Liver (tissue), 9 donors: ENCODE data around the gene GRIN1. TPM values are rescaled to one million over a fixed set of nuclear protein-coding genes. Genes with fewer than 3 reads are reported as not detected.

Experiments used
- DNase-seq: peaks from one replicate; pipeline ENCODE4 v3.0.0-alpha.2; 2017; ENCODE audit warnings: low spot score
- H3K27ac ChIP-seq, 2 donors: one replicate each; pipeline ENCODE4 v1.7.0; 2013; ENCODE audit warnings: inconsistent platforms in 2 of 2, low read length in 2 of 2, control low read depth in 1 of 2, low read depth in 1 of 2, mild to moderate bottlenecking in 1 of 2
- H3K27me3 ChIP-seq, 4 donors: one replicate each; pipeline versions ENCODE4 v1.6.1 to v1.7.0; 2013; ENCODE audit warnings: low read length in 3 of 4, inconsistent platforms in 1 of 4, mild to moderate bottlenecking in 1 of 4, moderate library complexity in 1 of 4; ENCODE audit not compliant: control insufficient read depth in 4 of 4, insufficient read depth in 4 of 4
- H3K36me3 ChIP-seq, 4 donors: one replicate each; pipeline versions ENCODE4 v1.6.1 to v1.7.0; 2013; ENCODE audit warnings: low read length in 3 of 4, mild to moderate bottlenecking in 3 of 4, low read depth in 1 of 4, moderate library complexity in 1 of 4; ENCODE audit not compliant: control insufficient read depth in 4 of 4, insufficient read depth in 3 of 4
- H3K4me1 ChIP-seq, 4 donors: one replicate each; pipeline versions ENCODE4 v1.6.1 to v1.7.0; 2013; ENCODE audit warnings: low read length in 3 of 4, mild to moderate bottlenecking in 3 of 4, moderate library complexity in 1 of 4; ENCODE audit not compliant: control insufficient read depth in 4 of 4, insufficient read depth in 4 of 4
- H3K4me3 ChIP-seq, 3 donors: one replicate each; pipeline versions ENCODE4 v1.6.1 to v1.7.0; 2013; ENCODE audit warnings: low read length in 3 of 3, control low read depth in 1 of 3, low read depth in 1 of 3, mild to moderate bottlenecking in 1 of 3
- H3K9ac ChIP-seq, 2 donors: one replicate each; pipeline ENCODE4 v1.7.0; 2013; ENCODE audit warnings: low read length in 2 of 2, mild to moderate bottlenecking in 2 of 2, moderate library complexity in 2 of 2, control low read depth in 1 of 2, low read depth in 1 of 2
- H3K9me3 ChIP-seq, 4 donors: one replicate each; pipeline versions ENCODE4 v1.6.1 to v1.7.0; 2013; ENCODE audit warnings: low read length in 3 of 4; ENCODE audit not compliant: control insufficient read depth in 4 of 4
- ATF3 ChIP-seq: IDR thresholded peaks from 2 replicates; pipeline ENCODE4 v1.6.1; 2016; ENCODE audit warnings: antibody characterized with exemption
- CTCF ChIP-seq: fragments of 150-350 bp; IDR thresholded peaks from 2 replicates; pipeline ENCODE4 v1.5.1; 2017; ENCODE audit warnings: improper control_type of control experiment, low read depth, low read length; ENCODE audit not compliant: missing input control
- EGR1 ChIP-seq, 2 donors: IDR thresholded peaks; 2 replicates each; pipeline ENCODE4 v1.6.1; 2016 to 2018; ENCODE audit warnings: antibody characterized with exemption in 2 of 2, low read depth in 2 of 2
- FOXA1 ChIP-seq: IDR thresholded peaks from 2 replicates; pipeline ENCODE4 v1.6.1; 2016; ENCODE audit warnings: antibody characterized with exemption
- FOXA2 ChIP-seq: IDR thresholded peaks from 2 replicates; pipeline ENCODE4 v1.6.1; 2016; ENCODE audit warnings: antibody characterized with exemption
- GABPA ChIP-seq, 2 donors: IDR thresholded peaks in 1 of 2; conservative IDR thresholded peaks in 1 of 2; 2 replicates each; pipeline ENCODE4 v1.6.1; 2016; ENCODE audit warnings: antibody characterized with exemption in 2 of 2, mild to moderate bottlenecking in 1 of 2, moderate library complexity in 1 of 2
- HNF4A ChIP-seq, 2 donors: conservative IDR thresholded peaks; 2 replicates each; pipeline ENCODE4 v1.6.1; 2016; ENCODE audit warnings: antibody characterized with exemption in 2 of 2, mild to moderate bottlenecking in 2 of 2
- HNF4G ChIP-seq: IDR thresholded peaks from 2 replicates; pipeline ENCODE4 v1.6.1; 2016; ENCODE audit warnings: antibody characterized with exemption
- JUND ChIP-seq, 2 donors: IDR thresholded peaks; 2 replicates each; pipeline ENCODE4 v1.6.1; 2016; ENCODE audit warnings: antibody characterized with exemption in 2 of 2
- NR2F2 ChIP-seq: IDR thresholded peaks from 2 replicates; pipeline ENCODE4 v1.6.1; 2016; ENCODE audit warnings: antibody characterized with exemption
- RAD21 ChIP-seq, 2 donors: IDR thresholded peaks; 2 replicates each; pipeline ENCODE4 v1.6.1; 2016; ENCODE audit warnings: antibody characterized with exemption in 2 of 2, mild to moderate bottlenecking in 2 of 2
- RXRA ChIP-seq, 2 donors: IDR thresholded peaks; 2 replicates each; pipeline ENCODE4 v1.6.1; 2017 to 2018; ENCODE audit warnings: antibody characterized with exemption in 2 of 2, mild to moderate bottlenecking in 1 of 2
- SP1 ChIP-seq: IDR thresholded peaks from 2 replicates; pipeline ENCODE4 v1.6.1; 2018; ENCODE audit warnings: antibody characterized with exemption, mild to moderate bottlenecking
- TAF1 ChIP-seq: conservative IDR thresholded peaks from 2 replicates; pipeline ENCODE4 v1.6.1; 2016; ENCODE audit warnings: antibody characterized with exemption, mild to moderate bottlenecking
- YY1 ChIP-seq: IDR thresholded peaks from 2 replicates; pipeline ENCODE4 v1.6.1; 2016; ENCODE audit warnings: antibody characterized with exemption, mild to moderate bottlenecking
- WGBS: extraction: QIAGEN DNeasy Blood & Tissue Kit; methylation state at CpG from one replicate; pipeline ENCODE4 v1.1.7; 2013; 5-methylcytosine and 5-hydroxymethylcytosine counted together
- polyA plus RNA-seq, 2 donors: library from polyadenylated mRNA; stranded (reverse) in 1 of 2; unstranded in 1 of 2; fragments of 200-250 nt in 1 of 2; fragments of >200 nt in 1 of 2; fragmentation: Nextera tagmentation in 1 of 2; extraction: Ambion mirVana in 1 of 2; gene quantifications; one replicate each; pipeline versions ENCODE4 v1.2.1 to v1.2.3, GENCODE V29; 2013 to 2015
- total RNA-seq, 2 donors: library from RNA; depleted of rRNA; stranded (reverse); fragments of >200 nt; gene quantifications; one replicate each; pipeline ENCODE4 v1.2.3, GENCODE V29; 2014
- TF ChIP-seq, protein P1 (sequence below): IDR thresholded peaks from 2 replicates; pipeline ENCODE4 v1.6.1; 2016; ENCODE audit warnings: antibody characterized with exemption, mild to moderate bottlenecking
- TF ChIP-seq, protein P2 (sequence below): IDR thresholded peaks from 2 replicates; pipeline ENCODE4 v1.6.1; 2016; ENCODE audit warnings: antibody characterized with exemption
- TF ChIP-seq, protein P3 (sequence below): IDR thresholded peaks from 2 replicates; pipeline ENCODE4 v1.6.1; 2016; ENCODE audit warnings: antibody characterized with exemption
- donor health status: healthy.
- donor health status: healthy.
- donor health status: healthy.
- donor health status: healthy.
- donor health status: healthy.

GRIN1 gene
- total and polyA plus RNA-seq, 4 donors = 0.05 TPM; not detected in 3

- TF ChIP-seq, protein P1, sequence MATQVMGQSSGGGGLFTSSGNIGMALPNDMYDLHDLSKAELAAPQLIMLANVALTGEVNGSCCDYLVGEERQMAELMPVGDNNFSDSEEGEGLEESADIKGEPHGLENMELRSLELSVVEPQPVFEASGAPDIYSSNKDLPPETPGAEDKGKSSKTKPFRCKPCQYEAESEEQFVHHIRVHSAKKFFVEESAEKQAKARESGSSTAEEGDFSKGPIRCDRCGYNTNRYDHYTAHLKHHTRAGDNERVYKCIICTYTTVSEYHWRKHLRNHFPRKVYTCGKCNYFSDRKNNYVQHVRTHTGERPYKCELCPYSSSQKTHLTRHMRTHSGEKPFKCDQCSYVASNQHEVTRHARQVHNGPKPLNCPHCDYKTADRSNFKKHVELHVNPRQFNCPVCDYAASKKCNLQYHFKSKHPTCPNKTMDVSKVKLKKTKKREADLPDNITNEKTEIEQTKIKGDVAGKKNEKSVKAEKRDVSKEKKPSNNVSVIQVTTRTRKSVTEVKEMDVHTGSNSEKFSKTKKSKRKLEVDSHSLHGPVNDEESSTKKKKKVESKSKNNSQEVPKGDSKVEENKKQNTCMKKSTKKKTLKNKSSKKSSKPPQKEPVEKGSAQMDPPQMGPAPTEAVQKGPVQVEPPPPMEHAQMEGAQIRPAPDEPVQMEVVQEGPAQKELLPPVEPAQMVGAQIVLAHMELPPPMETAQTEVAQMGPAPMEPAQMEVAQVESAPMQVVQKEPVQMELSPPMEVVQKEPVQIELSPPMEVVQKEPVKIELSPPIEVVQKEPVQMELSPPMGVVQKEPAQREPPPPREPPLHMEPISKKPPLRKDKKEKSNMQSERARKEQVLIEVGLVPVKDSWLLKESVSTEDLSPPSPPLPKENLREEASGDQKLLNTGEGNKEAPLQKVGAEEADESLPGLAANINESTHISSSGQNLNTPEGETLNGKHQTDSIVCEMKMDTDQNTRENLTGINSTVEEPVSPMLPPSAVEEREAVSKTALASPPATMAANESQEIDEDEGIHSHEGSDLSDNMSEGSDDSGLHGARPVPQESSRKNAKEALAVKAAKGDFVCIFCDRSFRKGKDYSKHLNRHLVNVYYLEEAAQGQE = no peak
- TF ChIP-seq NR2F2 (no peak), ATF3 (no peak), JUND (IDR thresholded peaks at IDR 0.05) (no peak), CTCF (no peak), HNF4G (no peak), GABPA (IDR thresholded peaks at IDR 0.05 in 1 of 2, conservative IDR thresholded peaks at IDR 0.05 in 1 of 2) (no peak)
Observed at GRCh38 chr9:137152844-137153405, 14.0 kb downstream of the GRIN1 start (continued).

DNA sequence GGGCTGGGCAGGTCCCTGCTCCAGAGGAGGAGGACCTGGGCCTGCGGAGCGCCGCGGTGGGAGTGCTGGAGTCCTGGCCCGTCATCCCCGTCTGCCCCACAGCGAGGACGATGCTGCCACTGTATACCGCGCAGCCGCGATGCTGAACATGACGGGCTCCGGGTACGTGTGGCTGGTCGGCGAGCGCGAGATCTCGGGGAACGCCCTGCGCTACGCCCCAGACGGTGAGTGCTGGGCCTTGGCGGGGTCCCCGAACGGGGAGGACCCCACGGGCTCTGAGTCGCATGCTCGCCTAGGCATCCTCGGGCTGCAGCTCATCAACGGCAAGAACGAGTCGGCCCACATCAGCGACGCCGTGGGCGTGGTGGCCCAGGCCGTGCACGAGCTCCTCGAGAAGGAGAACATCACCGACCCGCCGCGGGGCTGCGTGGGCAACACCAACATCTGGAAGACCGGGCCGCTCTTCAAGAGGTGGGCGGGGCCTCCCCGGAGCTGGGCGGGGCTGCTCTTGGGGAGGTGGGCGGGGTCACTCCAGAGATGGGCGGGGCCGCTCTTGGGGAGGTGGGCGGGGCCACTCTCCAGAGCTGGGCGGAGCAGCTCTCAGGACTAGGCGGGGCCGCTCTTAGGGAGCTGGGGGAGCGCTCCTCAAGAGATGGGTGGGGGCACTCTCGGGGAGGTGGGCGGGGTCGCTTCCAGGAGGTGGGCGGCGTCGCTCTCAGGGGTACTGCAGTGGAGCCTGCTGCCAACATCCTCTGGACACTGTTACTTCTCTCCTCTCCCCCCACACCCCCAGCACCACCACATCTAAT lies 17.8 kb downstream of the GRIN1 start:
- no peak overlapping the region for H3K4me3 ChIP-seq
- peaks cover 0 to 9% (median 6%) of the 10 kb centered on the region in 4 donors for H3K27me3 ChIP-seq
- H3K27ac ChIP-seq = no peak overlapping the region
- no peaks in the 10 kb centered on the region for H3K36me3 ChIP-seq
- TF ChIP-seq EGR1 (IDR thresholded peaks at IDR 0.05; ENCODE audit: low read depth in 2 of 2) (no peak), HNF4A (conservative IDR thresholded peaks at IDR 0.05) (no peak), GABPA (IDR thresholded peaks at IDR 0.05 in 1 of 2, conservative IDR thresholded peaks at IDR 0.05 in 1 of 2) (no peak), JUND (IDR thresholded peaks at IDR 0.05) (no peak), NR2F2 (no peak), FOXA1 (no peak), YY1 (no peak), TAF1 (no peak), SP1 (no peak), CTCF (no peak), FOXA2 (no peak), HNF4G (no peak), RXRA (IDR thresholded peaks at IDR 0.05) (no peak), RAD21 (IDR thresholded peaks at IDR 0.05) (no peak), ATF3 (no peak)
- TF ChIP-seq, protein P1 = no peak
- TF ChIP-seq, protein P2, sequence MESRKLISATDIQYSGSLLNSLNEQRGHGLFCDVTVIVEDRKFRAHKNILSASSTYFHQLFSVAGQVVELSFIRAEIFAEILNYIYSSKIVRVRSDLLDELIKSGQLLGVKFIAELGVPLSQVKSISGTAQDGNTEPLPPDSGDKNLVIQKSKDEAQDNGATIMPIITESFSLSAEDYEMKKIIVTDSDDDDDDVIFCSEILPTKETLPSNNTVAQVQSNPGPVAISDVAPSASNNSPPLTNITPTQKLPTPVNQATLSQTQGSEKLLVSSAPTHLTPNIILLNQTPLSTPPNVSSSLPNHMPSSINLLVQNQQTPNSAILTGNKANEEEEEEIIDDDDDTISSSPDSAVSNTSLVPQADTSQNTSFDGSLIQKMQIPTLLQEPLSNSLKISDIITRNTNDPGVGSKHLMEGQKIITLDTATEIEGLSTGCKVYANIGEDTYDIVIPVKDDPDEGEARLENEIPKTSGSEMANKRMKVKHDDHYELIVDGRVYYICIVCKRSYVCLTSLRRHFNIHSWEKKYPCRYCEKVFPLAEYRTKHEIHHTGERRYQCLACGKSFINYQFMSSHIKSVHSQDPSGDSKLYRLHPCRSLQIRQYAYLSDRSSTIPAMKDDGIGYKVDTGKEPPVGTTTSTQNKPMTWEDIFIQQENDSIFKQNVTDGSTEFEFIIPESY = no peak
- TF ChIP-seq, protein P3, sequence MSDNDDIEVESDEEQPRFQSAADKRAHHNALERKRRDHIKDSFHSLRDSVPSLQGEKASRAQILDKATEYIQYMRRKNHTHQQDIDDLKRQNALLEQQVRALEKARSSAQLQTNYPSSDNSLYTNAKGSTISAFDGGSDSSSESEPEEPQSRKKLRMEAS = no peak
- H3K9me3 ChIP-seq = no peaks in the 10 kb centered on the region
- DNase-seq = peak; percentile 85
- 8% methylated on average over 65 of the region's 65 CpGs for WGBS
- no peaks in the 10 kb centered on the region for H3K4me1 ChIP-seq
- no peak overlapping the region for H3K9ac ChIP-seq
